Suppressor macrophage treated with lipopolysaccharide for 4 hours (primary cell): ENCODE measurements around the gene SIVA1.

Source experiments
- DNase-seq: peaks from one replicate; pipeline ENCODE4 v3.0.0-alpha.2; 2020

The SIVA1 gene

GRCh38 chr14:104771918-104772706, 19.2 kb downstream of the SIVA1 start:
- DNase-seq = no peak

GRCh38 chr14:104772707-104773504, 20.0 kb downstream of the SIVA1 start:
- DNase-seq = no peak

- DNase-seq = no peak
These were observed 20.8 kb downstream of the SIVA1 start for GRCh38 chr14:104773505-104774452.

- no peak for DNase-seq
These were observed 21.6 kb downstream of the SIVA1 start for GRCh38 chr14:104774453-104775072.

- DNase-seq = no peak
These were observed 22.1 kb downstream of the SIVA1 start for GRCh38 chr14:104775073-104775489.

- DNase-seq = no peak
These were observed 23.5 kb downstream of the SIVA1 start for GRCh38 chr14:104776481-104776880.

DNA sequence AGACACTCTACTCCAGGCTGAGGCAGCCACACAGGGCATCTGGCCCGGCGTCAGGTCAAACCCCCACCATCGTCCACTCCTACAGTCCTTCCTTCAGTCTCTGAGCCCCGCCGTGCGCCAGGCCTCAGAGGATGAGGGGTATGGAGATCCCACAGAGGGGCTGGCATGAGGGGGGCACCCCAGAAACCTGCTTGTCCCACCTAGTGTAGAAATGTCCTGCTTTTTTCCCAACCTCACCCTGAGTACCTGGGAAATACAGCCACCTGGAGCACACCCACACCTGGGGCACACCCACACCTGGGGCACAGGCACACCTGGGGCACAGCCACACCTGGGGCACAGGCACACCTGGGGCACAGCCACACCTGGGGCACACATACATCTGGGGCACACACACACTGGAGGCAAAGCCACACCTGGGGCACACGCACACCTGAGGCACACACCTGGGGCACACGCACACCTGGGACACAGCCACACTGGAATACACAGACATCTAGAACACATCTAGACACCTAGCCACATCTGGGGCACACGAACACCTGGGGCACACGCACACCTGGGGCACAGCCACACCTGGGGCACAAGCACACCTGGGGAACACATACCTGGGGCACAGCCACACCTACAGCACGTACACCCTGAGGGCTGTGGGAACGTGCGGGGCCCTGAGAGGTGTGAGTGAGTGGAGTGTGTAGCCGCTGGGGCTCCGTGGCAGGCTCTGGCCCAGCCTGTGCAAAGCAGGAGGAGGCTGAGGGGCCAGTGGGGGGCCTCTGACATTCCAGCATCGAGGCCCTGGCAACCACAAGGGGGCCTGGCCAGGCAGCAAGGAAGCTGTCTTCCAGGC, 24.2 kb downstream of the SIVA1 start:
- no peak for DNase-seq

DNA sequence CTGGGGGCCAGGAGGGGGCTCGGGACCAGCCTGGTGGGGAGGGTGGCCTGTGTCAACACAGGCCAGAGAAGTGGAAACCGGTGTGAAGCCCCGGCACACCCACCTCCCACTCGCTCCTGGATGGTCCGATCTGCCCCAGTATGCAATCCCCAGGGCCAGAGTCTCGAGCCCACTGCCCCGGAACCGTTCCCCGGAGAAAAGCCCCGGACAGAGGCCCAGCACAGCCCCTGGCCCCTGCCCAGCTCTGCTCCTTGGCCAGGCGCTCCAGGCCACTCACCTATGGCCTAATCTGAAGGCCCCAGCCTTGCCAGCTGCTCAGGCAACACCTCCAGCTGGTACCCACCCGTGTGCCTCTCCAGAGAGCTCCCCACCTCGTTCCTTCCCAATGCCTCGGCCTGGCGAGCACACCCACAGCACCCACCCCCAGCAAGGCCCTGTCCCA, 24.9 kb downstream of the SIVA1 start:
- DNase-seq = no peak

- no peak for DNase-seq
These were observed 25.9 kb downstream of the SIVA1 start for GRCh38 chr14:104778694-104779331.

GRCh38 chr14:104779776-104780512, 27.0 kb downstream of the SIVA1 start:
- no peak for DNase-seq

- no peak for DNase-seq
These were observed 27.6 kb downstream of the SIVA1 start for GRCh38 chr14:104780513-104781030.

- no peak for DNase-seq
These were observed 28.5 kb downstream of the SIVA1 start for GRCh38 chr14:104781271-104782077.

DNA sequence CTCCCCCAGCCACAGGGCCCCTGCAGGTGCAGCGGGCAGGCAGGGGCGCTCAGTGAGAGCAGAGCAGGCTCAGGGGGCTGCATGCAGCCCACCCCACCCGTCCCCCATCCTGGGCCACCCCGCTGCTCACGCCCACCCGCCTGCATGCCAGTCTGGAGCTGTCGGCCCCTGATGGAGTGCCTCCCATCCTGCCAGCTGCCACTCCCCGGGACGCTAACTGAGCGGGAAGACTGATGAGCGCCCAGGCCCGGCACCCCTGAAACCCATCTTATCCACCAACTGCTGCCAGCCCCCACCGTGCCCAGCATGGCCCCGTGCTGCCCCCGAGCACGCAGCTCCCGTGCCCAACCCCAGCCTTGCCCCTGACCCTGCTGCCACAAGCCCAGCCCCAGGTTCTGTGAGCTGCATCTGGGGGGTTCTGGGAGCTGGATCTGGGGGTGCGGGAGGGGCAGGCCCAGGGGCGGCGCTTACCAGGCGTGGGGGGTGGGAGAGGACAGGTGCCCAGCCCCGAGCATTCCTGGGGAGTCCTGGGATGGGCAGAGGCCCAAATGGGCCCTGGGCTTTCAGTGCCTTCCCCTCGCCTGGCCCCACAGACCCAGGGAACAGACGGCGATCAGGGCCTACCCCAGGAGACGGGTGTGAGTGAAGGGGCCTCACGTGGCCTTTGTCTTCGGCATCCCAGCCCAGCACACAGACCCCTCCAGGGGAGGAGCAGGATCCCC, 29.3 kb downstream of the SIVA1 start:
- no peak for DNase-seq

GRCh38 chr14:104782808-104783139, 29.8 kb downstream of the SIVA1 start:
- DNase-seq = no peak

DNA sequence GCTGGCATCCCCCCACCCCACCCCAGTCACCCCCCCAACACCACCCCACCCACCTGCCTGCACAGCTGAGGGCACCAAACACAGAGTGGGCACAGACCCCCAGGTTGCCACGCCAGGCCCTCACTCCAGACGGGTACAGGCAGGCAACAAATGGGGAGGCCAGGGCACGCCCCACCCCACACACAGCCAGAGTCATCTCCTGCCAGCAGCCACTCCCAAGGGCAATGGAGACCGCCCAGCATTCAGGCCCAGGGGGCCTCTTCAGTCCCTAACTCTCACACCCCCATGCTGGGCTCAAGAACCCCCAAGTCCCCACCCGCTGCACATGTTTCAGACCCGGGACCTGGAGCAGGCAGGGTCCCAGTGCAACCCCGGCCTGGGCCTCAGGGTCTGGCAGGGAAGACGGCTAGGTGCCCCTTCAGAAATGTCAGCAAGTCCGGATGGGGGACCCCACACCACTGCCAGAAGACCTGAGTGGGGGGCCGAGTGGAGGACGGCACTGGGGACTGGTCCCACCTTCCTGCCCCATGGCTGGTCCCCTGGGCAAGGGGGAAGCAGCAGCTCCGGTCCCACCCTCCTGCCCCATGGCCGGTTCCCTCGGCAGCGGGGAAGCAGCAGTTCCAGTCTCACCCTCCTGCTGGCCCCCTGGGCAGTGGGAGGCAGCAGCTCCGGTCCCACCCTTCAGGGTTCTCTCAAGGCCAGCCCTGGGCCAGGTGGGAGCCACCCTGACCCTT, 30.7 kb downstream of the SIVA1 start:
- DNase-seq = no peak

GRCh38 chr14:104784218-104784568, 31.2 kb downstream of the SIVA1 start:
- DNase-seq = no peak

DNA sequence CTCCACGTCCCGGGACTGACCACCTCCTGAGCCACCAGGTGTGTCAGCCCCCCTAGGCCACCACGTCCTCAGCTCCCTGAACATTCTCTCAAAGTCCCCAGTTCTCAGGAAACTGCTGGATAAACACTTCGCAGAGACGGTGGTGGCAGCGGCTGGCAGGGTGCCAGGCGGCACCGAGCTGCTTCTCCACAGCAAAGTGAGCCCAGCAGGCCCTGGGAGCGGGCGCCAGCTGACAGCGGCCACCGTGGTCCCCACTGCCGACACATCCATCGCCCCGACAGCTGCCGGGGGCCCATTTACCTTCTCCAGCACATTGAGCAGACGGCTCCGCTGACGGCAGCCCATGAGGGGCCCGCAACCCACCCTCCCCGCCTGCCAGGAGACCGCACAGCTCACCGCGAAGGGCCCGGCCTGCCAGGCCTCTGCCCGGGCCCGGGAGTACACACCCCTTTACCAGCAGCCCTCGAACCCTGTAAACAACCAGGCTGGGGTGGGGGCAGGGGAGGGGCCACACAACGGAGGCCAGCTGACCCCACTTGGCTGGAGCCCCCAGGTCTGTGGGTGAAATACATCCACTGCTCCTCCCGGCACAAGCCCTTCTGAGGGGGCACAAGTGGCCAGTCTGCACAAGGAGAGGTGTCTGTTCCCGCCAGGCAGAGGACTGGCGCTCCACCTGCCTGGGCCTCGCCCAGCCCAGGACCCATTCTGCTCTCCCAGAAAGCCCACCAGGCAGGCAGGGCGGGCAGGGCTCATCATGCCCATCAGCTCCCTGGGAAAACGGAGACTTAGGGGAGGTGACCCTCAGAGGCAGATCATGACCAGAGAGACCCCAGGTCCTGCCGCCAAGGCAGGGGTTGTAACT, 32.1 kb downstream of the SIVA1 start:
- DNase-seq = no peak
